Right lobe of liver (tissue), 6 donors: ENCODE measurements around the gene ATF7. TPM values are rescaled to one million over a fixed set of nuclear protein-coding genes. Genes with fewer than 3 reads are reported as not detected.
"Not testable (repeated sequence)": the region's sequence is repeated elsewhere in the genome, so short reads cannot be mapped to it uniquely, and the experiment has no call there.

Source experiments
- ATAC-seq, 4 donors: fragments of 200-7000 bp; cut with Tn5 transposase; one replicate each; pipeline ENCODE4 v1.9.1; 2020; ENCODE audit warnings: mild to moderate bottlenecking in 4 of 4, moderate library complexity in 4 of 4
- DNase-seq, 3 donors: peaks; one replicate each; pipeline ENCODE4 v3.0.0-alpha.2; 2020
- H3K27ac ChIP-seq, 3 donors: fragments of 200-600 bp; one replicate each; pipeline ENCODE4 v1.8.0; 2022
- H3K27me3 ChIP-seq, 2 donors: fragments of 200-600 bp; one replicate each; pipeline ENCODE4 v1.8.0; 2022
- H3K36me3 ChIP-seq, 4 donors: fragments of 200-600 bp; sonication (generic) in 1 of 4; one replicate each; pipeline versions ENCODE4 v1.5.1 to v1.8.0; 2017 to 2022; ENCODE audit warnings: control low read depth in 1 of 4
- H3K4me1 ChIP-seq, 4 donors: fragments of 200-600 bp; sonication (generic) in 1 of 4; one replicate each; pipeline versions ENCODE4 v1.5.1 to v1.8.0; 2017 to 2022; ENCODE audit warnings: control low read depth in 1 of 4
- H3K4me3 ChIP-seq, 3 donors: fragments of 200-600 bp; one replicate each; pipeline ENCODE4 v1.8.0; 2022
- H3K9me3 ChIP-seq, 4 donors: fragments of 200-600 bp; sonication (generic) in 1 of 4; one replicate each; pipeline versions ENCODE4 v1.5.1 to v1.8.0; 2017 to 2022; ENCODE audit warnings: control low read depth in 1 of 4
- POLR2A ChIP-seq: fragments of 450-650 bp; IDR thresholded peaks from one replicate; pipeline ENCODE4 v1.6.1; 2017; ENCODE audit warnings: antibody characterized with exemption, mild to moderate bottlenecking
- WGBS: methylation state at CpG from one replicate; pipeline ENCODE4 v1.1.6; 2018; ENCODE audit warnings: low coverage, low lambda C conversion rate; ENCODE audit not compliant: insufficient coverage; ENCODE audit errors: missing lambda C conversion rate; 5-methylcytosine and 5-hydroxymethylcytosine counted together
- intact Hi-C, 2 donors: fragments of 100-400 bp; cut with DNase I; formaldehyde crosslinking; loops; one replicate each; pipeline versions ENCODE4 v1.11.2 to v1.14.1; 2022
- total RNA-seq, 6 experiments: library from RNA; depleted of rRNA in 2 of 6; stranded (reverse); fragments of >200 nt in 2 of 6; fragmentation: NEBNext Ultra II Directional in 3 of 6; extraction: Animal tissue kit (Norgen Biotek cat#: 25700) in 3 of 6; gene quantifications; one replicate each; pipeline versions ENCODE4 v1.1.0 to v1.2.4, GENCODE V29; 2016 to 2023
- TF ChIP-seq, protein P1 (sequence below), 4 donors: fragments of 200-600 bp in 3 of 4; fragments of 450-650 bp in 1 of 4; IDR thresholded peaks; one replicate each; pipeline versions ENCODE4 v1.5.1 to v1.8.0; 2016 to 2022; ENCODE audit warnings: antibody characterized with exemption in 4 of 4, mild to moderate bottlenecking in 2 of 4
- donor health status: DM: no; HTN: yes; CAD: no.
- donor health status: DM: no; HTN: no; CAD: no.
- donor health status: DM: no; HTN: no; CAD: no.
- donor health status: DM: no; HTN: yes; CAD: no.
- donor health status: DM: no; HTN: yes; CAD: no.

The ATF7 gene
- total RNA-seq, 6 experiments from 2014 or later, result 7.9 to 18.7 (median 12.3) TPM

DNA sequence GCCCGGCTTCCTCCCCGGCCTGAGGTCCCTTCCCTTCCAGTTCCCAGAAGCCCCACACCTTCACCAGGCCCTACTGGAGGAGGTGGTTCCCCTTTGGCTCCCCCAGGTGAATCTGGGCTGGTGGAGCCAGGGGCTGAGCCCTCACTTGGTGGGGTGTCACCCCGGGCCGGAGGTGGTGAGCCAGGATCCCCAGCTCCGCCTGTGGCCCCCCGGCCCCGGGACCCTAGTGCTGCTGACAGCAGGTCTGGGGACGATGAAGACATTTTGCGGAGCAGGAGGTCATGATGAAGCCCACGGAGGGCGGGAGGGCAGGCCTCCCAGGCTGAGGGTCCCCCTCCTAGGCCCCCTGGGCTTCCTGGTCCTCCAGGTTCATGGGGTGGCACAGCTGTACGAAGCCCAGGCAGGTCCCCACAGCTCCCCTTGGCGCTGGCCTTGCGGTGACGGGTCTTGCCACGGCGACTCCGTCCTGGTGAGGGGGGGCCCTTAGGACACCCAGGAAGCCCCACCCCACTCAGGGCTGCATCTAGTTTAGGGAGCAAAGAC is 143.5 kb downstream of the ATF7 start:
- intact Hi-C loops, result no loop called here
- DNase-seq, result no peak
- no peaks in the 10 kb centered on the region for H3K9me3 ChIP-seq
- peaks cover 19 to 56% (median 31%) of the 10 kb centered on the region in 4 donors for H3K36me3 ChIP-seq
- no peak overlapping the region for H3K4me3 ChIP-seq
- no peak overlapping the region for H3K27ac ChIP-seq
- H3K27me3 ChIP-seq, result no peaks in the 10 kb centered on the region
- no peak for TF ChIP-seq POLR2A
- TF ChIP-seq, protein P1, sequence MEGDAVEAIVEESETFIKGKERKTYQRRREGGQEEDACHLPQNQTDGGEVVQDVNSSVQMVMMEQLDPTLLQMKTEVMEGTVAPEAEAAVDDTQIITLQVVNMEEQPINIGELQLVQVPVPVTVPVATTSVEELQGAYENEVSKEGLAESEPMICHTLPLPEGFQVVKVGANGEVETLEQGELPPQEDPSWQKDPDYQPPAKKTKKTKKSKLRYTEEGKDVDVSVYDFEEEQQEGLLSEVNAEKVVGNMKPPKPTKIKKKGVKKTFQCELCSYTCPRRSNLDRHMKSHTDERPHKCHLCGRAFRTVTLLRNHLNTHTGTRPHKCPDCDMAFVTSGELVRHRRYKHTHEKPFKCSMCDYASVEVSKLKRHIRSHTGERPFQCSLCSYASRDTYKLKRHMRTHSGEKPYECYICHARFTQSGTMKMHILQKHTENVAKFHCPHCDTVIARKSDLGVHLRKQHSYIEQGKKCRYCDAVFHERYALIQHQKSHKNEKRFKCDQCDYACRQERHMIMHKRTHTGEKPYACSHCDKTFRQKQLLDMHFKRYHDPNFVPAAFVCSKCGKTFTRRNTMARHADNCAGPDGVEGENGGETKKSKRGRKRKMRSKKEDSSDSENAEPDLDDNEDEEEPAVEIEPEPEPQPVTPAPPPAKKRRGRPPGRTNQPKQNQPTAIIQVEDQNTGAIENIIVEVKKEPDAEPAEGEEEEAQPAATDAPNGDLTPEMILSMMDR (IDR thresholded peaks at IDR 0.05), result no peak
- ATAC-seq, result peak in 2 of 4 donors; percentile 3 to 8
- no peaks in the 10 kb centered on the region for H3K4me1 ChIP-seq
- WGBS, result no CpG with 5 or more reads among the region's 18 CpGs

DNA sequence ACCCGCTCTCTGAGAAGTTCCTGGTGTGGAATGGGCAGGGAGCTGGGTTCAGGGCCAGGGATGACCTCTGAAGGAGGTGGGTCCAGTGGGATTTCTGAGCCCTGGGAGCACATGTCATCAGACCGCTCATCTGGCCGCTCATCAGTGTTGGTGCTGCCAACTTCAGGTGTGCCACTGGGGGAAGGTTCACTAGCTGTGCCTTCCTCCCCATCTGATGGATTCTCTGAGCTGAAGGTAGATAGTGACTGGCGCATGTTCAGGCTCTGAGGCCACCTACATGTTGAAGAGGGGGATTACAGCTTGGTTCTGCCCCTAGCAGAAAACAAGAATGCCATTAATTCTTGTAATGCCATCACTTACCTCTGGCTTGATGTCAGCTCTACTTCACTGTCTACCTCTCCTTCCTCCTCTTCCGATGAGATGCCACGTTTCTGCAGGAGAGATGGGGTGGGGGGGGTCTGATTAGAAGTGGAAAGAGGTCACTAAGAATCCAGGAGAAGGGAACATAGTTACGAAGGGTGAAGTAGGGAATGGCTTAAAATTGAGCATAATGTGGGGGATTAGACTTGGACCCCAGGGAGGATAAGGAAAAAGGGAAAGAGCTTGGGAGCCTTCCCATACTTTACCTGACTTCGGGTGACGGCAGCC is 144.1 kb downstream of the ATF7 start:
- no peak for TF ChIP-seq POLR2A
- TF ChIP-seq, protein P1 (IDR thresholded peaks at IDR 0.05), result no peak
- intact Hi-C loops, result no loop called here
- H3K4me3 ChIP-seq, result no peak overlapping the region
- no peaks in the 10 kb centered on the region for H3K27me3 ChIP-seq
- ATAC-seq (no peak), DNase-seq (no peak)
- no peak overlapping the region for H3K27ac ChIP-seq
- H3K36me3 ChIP-seq, result peaks cover 19 to 61% (median 31%) of the 10 kb centered on the region in 4 donors
- no peaks in the 10 kb centered on the region for H3K9me3 ChIP-seq
- H3K4me1 ChIP-seq, result no peaks in the 10 kb centered on the region
- WGBS, result 64% methylated on average over 4 of the region's 9 CpGs

DNA sequence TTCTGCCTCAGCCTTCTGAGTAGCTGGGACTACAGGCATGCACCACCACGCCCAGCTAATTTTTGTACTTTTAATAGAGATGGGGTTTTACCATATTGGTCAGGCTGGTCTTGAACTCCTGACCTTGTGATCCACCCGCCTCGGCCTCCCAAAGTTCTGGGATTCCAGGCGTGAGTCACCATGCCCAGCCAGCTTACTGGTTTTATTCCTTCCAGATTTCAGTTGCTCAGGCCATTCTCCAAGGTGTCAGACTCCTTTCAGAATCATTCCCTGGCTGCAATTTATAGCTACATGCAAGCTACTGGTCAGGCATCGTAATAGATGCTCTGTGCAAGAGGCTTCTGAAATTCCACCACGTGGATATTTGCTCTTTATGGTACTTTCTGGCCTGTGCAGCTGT is 144.7 kb downstream of the ATF7 start:
- WGBS, result 69% methylated on average over 5 of the region's 6 CpGs
- intact Hi-C loops, H3K27ac ChIP-seq, H3K27me3 ChIP-seq, H3K4me1 ChIP-seq, H3K9me3 ChIP-seq, ATAC-seq, DNase-seq, H3K4me3 ChIP-seq: not testable (repeated sequence)
- peaks cover 19 to 67% (median 31%) of the 10 kb centered on the region in 4 donors for H3K36me3 ChIP-seq

DNA sequence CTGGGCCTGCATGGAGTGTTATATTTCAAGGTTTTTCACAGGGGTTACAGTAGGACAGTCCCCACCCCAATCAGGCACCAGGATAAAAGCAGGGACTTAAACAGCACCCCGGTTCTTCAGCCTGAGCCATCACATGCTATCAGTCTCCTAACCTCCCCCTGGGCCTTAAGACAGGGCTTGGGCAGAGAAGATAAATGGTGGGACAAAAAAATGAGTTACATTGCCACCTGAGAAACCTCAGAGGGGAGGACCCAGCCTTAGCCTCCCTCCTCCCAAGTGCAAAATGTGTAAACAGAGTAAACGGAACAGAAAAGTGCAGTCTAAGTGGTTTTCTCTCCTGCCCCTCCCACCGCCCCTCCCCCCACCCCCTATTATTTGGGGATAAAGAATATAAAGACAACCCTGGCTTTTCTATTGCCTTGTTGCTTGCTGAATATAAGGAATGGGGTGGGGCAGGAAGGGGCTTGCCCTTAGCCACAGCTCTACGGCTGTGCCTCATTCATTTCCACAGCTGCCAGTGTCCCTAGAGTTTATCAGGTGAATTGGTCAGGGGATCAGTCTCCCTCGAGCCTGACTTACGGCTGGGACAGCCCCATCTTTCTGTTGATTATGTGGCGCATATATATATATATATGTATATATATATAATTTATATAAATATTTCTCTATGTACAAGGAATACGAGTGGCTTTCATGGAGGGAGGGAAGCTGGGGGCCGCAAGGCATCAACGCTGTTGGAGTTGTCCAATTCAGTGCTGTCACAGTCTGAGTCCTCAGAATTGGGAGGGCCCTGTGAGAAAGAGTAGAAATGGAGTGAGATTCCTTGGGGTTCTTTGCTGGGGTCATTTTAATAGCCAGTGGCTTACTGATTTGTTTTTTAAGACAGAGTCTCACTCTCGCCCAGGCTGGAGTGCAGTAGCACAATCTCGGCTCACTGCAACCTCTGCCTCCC is 145.4 kb downstream of the ATF7 start:
- intact Hi-C loops, result no loop called here
- H3K36me3 ChIP-seq, result peaks cover 21 to 74% (median 35%) of the 10 kb centered on the region in 4 donors
- peak in 1 of 4 donors; percentile 9 for ATAC-seq
- no peaks in the 10 kb centered on the region for H3K4me1 ChIP-seq
- no peak overlapping the region for H3K27ac ChIP-seq
- no peak overlapping the region for H3K4me3 ChIP-seq
- no peaks in the 10 kb centered on the region for H3K27me3 ChIP-seq
- no peaks in the 10 kb centered on the region for H3K9me3 ChIP-seq
- 64% methylated on average over 10 of the region's 12 CpGs for WGBS
- TF ChIP-seq POLR2A, result no peak
- TF ChIP-seq, protein P1 (IDR thresholded peaks at IDR 0.05), result no peak
- DNase-seq, result no peak
